Dermis microvascular lymphatic vessel endothelial cell (primary cell): ENCODE results near the gene SPATA21. TPM values are rescaled to one million over a fixed set of nuclear protein-coding genes. Genes with fewer than 3 reads are reported as not detected.

Source experiments
- DNase-seq, 2 donors: peaks; one replicate each; pipeline versions ENCODE4 v3.0.0 to v3.0.0-alpha.2; 2010; ENCODE audit warnings: low read depth in 2 of 2
- total RNA-seq: library from RNA; depleted of rRNA; stranded (reverse); fragments of >200 nt; gene quantifications from 2 replicates; pipeline ENCODE4 v1.2.1, GENCODE V29; 2014

Gene SPATA21
- total RNA-seq, 1 donor from 2014 or later = not detected

DNA sequence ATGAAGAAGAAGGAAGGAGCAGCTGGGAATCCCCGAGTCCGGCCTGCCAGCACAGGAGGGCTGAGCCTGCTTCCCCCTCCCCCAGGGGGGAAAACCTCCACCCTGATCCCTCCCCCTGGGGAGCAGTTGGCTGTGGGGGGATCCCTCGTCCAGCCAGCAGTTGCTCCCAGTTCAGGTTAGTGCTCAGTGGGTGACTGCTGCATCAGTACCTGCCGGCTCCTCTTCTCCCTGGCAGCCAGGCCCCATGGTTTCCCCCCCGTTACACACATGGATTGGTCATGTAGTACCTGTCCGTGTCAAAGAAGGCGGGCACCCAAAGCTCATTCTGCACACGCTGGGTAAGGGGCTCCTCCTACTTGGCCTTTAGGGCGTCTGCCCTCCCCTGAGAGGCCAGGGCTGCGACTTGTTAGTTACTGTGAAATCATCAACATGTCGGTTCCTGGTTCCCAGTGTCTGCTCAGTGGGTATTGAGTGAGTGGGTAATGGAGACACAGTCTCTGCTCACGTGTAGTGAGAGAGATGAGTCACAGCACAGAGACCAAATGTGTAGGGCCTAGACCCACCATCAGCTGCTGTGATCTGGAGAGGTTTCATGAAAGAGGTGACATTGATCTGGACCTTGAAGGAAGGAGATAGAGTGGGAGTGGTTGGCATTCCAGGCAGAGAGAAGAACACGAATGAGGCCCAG is 14.8 kb upstream of the SPATA21 start:
- no peak for DNase-seq

DNA sequence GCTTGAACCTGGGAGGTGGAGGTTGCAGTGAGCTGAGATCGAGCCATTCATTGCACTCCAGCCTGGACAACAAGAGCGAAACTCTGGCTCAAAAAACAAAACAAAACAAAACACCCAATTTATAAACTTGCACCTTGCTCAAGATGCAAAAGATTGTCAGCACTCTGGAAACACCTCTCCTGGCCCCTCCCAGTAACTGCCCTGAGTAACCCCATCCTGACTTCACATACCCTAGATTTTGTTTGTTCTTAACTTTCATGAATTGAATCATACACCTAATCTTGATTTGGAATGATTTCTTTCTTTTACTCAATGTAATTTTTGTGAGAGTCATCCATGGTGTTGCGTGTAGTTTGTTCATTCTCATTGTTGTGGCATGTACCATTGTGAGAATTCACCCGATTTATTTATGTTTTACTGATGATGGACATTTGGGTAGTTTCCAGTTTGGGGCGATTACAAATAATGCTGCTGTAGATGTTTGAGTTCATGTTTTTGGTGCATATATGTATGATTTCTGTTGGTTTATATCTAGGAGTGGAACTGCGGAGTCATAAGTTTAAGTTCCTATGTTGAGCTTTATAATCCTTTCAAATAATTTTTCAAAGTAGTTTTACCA is 13.7 kb upstream of the SPATA21 start:
- DNase-seq = no peak

DNA sequence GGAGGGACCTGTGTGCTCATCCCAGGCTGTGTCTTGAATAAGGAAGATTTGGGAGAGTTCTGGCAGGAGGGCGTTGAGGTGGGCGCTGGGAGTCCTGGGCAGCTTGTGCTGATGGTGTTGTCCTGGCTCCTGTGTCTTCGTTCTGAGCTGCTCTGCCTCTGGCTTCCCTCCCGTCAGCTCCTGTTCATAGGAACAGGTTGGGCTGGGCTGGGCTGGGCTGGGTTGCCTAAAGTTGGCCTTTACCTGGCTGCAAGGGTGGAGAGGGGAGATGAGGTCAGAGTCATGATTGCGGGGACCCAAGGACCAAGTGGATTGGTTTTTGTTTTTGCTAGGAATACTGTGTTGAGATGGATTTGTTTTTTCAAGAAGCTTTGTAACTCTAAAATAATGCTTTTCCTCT is 12.4 kb upstream of the SPATA21 start:
- no peak for DNase-seq

DNA sequence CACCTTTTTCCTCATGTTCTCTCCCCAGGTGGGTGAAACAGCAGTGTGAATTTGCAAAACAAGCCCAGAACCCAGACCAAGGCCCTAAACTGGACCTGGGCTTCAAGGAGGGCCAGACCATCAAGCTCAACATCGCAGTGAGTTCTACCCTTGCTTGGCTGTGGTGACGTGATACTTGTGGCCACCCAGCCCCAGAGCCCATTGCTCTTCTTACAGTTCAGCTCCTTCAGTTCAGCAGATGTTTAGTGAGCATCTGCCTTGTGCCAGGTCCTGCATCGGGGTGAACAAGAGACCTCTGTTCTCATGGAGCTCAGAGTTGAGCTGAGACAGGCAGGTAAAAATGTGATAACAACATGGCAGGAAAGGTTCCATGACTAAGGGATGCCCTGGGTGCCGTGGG is 11.8 kb upstream of the SPATA21 start:
- DNase-seq = no peak

DNA sequence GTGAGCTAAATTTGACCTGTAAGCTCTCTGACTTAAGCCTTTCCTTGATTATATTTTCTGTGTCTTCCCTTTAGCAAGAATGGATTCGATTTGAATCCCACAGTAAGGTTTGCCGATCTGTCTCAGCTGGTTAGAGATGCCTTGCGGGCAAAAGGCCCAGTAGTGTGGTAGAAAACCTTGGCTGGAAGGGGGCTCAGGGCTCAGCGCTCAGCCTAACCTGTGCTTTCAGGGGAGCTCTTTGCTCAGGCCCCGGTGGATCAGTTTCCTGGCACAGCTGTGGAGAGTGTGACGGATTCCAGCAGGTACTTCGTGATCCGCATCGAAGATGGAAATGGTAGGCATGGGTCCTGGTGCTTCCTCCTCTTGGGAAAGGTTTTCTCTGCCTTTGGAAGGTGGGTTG is 10.4 kb upstream of the SPATA21 start:
- no peak for DNase-seq

DNA sequence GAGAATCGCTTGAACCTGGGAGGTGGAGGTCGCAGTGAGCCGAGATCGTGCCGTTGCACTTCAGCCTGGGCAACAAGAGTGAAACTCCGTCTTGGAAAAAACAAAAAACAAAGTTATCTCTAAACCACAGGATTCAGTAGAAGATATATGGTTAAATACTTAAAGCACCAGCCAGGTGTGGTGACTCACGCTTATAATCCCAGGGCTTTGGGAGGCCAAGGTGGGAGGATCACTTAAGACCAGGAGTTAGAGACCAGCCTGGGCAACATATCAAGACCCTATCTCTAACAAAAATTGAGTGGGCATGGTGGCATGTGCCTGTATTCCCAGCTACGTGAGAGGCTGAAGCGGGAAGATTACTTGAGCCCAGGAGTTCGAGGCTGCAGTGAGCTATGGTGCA is 8.9 kb upstream of the SPATA21 start:
- no peak for DNase-seq

DNA sequence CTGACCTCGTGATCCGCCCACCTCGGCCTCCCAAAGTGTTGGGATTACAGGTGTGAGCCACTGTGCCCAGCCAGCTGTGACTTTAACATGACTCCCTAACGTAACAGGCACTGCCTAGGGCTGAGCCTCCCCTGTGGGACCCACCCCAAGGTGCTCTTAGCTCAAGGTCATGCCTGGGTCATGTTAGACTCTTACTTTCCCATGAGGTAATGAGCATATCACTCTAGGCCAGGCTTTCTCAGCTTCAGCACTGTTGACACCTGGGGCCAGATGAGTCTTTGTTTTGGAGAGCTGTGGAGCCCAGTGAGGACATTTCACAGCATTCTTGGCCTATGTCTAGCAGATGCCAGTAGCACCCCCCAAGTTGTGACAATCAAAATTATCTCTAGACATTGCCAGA is 7.8 kb upstream of the SPATA21 start:
- DNase-seq = no peak

DNA sequence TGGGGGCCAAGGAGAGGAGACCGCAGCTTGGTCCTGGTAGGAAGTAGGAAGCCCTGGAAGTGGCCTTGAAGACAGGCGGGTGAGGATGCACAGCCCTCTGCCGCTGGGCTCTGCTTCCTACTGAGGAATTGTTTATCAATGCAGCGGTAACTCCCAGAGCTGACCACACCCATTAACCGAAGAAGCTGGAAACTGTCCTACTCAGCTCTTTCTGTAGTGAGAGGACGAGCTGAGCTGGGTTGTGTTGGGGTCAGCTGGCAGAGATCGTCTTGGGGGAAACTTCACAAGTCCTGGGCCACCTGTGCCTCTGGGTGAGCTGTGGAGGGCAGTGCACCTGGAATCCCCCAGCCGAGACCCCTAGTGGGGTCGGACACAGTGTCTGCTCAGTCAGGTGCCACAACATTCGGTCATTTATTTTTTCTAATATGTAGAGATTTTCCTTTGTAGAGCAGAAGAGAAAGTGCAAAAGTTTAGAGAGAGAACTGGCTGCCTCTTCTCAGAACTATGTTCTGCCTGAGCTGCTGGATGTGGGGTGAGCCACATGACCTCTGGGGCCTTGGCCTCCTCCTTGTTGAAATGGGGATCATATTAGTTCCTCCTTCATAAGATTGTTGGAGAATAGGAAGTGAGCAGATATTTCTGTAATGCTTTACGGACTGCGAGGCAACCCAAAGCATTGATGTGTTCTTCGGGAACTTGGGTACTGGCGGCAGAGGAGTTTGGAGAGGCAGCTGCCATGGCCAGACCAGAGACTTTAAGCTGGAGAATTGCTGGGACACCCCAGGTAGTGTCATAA is 6.9 kb upstream of the SPATA21 start:
- no peak for DNase-seq

DNA sequence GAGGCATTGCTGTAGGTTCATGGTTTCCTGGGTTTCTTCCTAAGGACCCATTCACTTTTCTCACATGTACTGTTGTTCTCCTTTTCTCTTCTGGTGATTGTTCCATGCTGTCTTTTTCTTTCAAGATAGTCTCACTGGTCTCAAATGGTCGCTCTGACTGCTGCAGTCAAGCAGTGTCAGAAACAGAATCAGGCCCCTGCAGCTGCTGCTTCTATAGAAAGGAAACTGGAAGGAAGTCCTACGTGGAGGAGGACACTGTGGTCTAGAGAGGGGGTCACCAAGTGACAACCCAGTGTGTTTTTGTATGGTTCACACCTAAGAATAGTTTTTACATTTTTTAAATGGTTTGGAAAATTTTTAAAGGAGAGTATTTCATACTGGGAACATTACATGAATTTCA is 5.7 kb upstream of the SPATA21 start:
- no peak for DNase-seq

DNA sequence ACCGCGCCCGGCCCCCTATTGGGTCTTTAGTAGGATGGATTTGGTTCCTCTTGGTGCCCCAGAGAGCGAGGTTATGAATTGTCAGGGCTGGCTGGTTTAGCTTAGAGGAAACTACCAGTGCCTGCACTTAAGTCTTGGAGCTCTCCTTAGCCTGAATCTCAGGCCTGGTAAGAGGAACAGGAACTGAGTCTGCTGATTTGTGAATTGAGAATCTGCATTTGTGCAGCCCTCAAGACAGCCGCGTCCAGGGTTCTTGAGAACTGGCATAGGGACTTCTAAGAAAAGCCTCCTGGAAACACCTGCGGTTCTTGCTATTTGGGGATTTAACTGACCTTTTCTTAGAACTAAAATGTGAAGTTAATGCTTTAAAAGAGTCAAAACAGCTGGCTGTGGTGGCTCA is 5.0 kb upstream of the SPATA21 start:
- no peak for DNase-seq

DNA sequence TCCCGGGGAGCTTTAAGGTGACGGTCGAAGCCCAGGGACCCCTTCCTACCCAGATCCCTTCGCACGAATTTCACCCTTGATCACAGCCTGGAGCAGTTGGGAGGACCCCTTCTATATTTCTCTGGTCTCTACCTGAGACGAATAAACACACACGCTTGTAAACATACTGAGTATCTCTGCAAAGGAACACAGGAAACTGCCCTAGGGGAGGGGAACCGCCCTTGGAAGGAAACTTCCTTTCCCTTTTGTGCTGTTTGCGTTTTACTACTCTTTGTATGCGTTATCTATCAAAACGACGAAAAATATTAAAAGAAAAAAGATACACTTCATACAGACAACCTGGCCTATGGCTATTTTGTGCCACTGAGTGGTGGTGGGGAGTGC is 4.0 kb upstream of the SPATA21 start:
- peak in 1 of 2 donors; percentile 31 for DNase-seq

DNA sequence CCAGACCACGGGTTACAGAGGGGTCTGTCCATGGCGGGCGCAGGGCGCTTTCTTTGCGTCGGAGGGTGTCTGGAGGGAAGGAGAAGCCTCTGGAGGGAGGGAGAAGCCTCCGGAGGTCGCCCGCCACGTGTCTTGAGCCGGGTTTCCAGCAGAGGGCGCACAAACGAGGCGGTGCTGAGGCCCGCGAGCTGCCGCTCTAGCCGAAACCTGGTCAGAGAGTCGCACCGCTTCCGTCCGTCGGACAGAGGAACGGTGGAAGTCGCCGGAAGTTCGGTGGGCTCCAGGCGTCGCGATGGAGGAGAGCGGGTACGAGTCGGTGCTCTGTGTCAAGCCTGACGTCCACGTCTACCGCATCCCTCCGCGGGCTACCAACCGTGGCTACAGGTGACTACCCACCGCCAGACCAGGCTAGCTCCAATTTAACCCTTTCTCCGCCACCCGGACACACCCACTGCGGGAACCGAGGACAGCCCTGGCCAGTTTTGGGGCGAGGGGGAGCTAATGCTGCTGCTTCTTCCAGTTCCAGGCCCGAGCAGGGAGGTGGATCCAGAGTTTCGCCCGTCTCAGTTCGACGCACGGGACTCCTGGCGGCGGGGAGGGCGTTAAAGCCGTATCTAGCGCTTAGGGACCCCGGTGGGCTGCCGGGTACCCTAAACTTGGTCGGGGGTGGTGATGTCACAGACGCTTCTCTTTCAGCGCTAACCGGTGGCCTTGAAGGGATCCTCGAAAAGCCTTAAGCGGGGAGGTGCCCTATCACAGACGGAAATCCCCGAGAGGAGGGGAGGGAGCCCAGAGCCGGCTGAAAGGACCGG is 3.5 kb upstream of the SPATA21 start, which contains the start of gene NECAP2:
Gene NECAP2, plus strand, starts transcription at position 255 of the 812 bp plus-strand sequence. Its CDS starts 38 bp downstream, at position 293.
- DNase-seq = peak; percentile 83 to 94

DNA sequence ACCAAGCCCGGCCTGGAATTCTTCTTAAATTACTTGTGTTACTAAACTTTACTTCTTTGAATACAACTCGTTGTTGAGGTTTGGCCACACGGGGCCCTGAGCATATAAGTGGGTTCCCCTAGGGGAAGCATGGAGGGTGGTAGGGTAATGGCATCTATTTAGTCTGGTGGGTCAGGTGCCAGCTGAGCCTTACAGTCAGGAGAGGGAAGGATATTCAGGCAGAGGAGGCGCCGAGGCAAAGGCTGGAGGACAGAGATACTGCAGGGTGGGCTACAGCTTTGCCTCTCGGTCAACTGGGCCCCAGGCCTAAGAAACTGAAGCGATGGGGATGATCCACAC is 2.9 kb upstream of the SPATA21 start:
- no peak for DNase-seq

DNA sequence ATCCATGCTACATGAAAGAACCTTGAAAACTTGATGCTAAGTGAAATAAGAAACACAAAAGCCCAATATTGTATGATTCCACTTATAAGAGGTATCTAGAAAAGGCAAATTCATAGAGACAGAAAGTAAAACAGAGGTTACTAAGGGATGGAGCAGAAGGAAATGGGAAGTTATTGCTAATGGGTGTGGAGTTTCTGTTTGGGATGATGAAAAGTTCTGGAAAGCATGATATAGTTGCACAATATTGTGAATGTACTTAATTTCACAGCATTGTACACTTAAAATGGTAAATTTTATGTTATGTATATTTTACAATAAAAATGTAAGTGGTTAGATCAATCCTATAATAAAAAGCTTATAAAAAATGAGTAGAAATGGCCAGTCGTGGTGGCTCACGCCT is 1.7 kb upstream of the SPATA21 start:
- DNase-seq = no peak

DNA sequence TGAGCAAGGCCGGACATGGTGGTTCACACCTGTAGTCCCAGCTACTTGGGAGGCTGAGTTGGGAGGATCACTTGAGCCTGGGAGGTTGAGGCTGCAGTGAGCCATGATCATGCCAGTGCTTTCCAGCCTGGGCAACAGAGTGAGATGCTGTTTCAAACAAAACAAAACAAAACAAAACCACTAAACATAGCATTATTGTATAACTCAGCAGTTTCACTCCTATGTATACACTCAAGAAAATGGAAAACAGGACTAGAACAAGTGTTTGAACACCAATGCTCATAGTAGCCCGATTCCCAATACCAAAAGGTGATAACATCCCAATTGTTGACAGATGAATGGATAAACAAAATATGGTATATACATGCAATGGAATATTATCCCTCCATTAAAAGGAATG is 1.3 kb upstream of the SPATA21 start:
- DNase-seq = no peak

DNA sequence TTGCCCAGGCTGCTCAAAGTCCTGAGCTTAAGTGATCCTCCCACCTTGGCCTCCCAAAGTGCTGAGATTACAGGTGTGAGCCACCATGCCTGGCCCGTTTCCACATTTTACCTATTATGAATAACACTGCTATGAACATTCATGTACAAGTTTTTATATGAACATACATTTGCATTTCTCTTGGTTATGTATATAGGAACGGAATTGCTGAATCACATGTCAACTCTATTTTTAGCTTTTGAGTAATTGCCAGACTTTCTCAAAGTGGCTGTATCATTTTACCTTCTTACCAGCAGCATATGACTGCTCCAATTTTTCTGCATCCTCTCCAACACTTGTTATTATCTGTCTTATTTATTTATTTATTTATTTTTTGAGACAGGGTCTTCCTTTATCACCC is 2.7 kb downstream of the SPATA21 start:
- no peak for DNase-seq

DNA sequence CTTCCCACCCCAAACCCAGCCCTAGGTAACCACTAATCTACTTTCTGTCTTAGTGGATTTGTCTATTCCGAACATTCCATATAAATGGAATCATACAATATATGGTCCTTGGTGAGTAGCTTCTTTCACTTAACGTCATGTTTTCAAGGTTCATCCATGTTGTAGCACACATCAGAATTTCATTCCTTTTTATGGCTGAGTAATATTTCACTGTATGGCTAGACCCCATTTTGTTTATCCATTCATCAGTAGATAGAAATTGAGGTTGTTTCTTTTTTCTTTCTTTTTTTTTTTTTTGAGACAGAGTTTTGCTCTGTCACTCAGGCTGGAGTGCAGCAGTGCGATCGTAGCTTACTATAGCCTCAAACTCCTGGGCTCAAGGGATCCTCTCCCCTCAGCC is 3.2 kb downstream of the SPATA21 start:
- no peak for DNase-seq

DNA sequence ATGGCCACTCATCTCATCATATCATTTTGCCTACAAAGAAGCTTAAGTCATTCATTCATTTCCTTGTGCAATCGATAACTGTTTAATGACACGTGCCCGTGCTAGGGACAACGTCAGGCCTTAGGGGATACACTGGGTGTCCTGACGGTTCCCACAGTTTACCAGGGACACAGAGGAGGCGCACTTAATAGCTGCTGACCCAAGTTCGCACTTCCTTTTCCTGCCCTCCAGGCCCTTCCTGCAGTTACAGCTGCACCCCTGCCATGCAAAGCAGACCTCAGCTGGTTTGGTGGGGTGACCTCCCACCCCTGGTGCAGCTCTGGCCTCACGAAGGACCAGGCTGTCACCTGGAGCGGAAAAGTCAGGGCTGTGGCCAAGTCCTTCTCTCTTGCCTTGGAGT is 4.2 kb downstream of the SPATA21 start:
- DNase-seq = no peak

DNA sequence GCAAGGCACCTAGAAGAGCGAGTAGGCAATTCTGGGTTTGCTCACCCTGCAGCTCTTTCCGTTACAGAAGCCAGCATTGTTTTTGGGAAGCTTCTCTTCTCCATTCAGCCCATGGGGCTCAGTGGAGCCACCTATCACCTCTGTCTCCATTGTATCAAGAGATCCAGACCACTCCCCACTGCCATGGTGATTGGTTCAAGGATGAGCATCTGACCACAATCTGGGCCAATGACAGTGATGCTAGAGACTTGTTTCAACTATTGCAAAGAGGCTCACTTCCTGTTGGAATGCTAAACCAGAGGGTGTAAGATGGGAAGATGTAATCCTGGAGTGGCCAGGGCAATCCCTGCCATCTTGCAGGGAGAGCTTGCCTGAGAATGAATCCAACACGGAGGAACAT is 6.6 kb downstream of the SPATA21 start:
- DNase-seq = no peak

DNA sequence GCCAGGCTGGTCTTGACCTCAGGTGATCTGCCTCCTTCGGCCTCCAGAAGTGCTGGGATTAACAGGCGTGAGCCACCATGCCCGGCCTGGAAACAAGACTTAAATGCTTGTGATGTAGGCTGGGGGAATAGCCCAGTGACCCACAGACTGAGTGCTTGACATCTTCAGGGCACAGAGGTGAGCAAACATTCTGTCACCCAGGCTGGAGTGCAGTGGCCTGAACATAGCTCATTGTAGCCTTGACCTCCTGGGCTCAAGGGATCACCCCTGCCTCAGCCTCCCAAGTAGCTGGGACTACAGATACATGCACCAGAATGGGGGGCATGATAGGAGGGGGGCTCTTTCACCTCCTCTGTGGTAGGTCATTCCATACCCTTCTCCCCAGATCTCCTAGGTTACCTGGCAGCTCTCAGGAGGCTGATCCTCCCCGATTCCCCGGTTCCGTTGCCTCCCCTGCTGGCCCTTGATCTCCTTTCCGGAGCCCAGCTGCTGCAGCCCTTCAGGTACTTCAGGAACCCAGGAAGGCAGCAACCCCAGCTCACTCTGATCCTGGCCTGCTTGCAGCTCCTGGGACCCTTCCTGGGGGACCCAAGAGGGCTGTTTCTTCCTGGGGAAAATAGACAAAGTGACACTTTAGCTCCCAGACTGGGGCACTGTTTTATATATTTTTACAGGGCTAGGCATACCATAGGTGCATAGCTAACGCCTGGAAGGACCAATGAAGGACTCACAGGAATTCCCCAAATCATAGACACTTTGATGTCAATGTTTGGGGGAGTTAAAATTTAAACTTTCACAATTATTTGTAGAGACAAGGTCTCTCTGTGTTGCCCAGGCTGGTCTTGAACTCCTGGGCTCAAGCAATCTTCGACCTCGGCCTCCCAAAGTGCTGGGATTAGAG is 11.8 kb downstream of the SPATA21 start:
- DNase-seq = no peak

DNA sequence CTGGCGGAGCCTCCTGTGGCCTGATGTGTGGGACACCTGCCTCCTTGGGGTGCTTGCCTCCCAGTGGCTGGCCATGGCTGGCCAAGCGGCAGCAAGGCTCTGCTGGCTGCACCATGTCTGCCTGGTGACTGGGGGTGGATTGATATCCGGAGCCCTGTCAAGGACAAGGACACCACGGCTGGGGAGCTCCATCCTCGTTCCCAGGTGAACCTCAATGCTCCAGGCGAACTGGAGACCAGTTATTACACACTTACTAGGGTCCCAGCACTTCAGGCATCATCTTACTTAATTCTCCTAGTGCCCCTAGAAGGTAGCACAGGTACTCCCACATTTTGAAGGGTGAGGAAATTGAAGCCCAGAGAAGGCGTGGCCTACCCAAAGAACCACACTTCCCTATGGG is 15.2 kb downstream of the SPATA21 start:
- DNase-seq = no peak
